Parathyroid adenoma (tissue), 2 donors: Measurements from ENCODE around the gene PCDHB6.
"Not testable (repeated sequence)": the region's sequence is repeated elsewhere in the genome, so short reads cannot be mapped to it uniquely, and the experiment has no call there.

Experiments used
- H2AFZ ChIP-seq: fragments of 300-600 bp; sonication (generic); one replicate; pipeline ENCODE4 v1.7.0; 2017; ENCODE audit warnings: antibody characterized with exemption, mild to moderate bottlenecking
- H3K27ac ChIP-seq: fragments of 300-600 bp; sonication (generic); one replicate; pipeline ENCODE4 v1.7.0; 2017
- H3K27me3 ChIP-seq: fragments of 300-600 bp; sonication (generic); one replicate; pipeline ENCODE4 v1.7.0; 2017; ENCODE audit warnings: low read length; ENCODE audit not compliant: control insufficient read depth, insufficient read depth
- H3K36me3 ChIP-seq: fragments of 300-600 bp; sonication (generic); one replicate; pipeline ENCODE4 v1.7.0; 2017; ENCODE audit warnings: low read length; ENCODE audit not compliant: control insufficient read depth, insufficient read depth
- H3K4me1 ChIP-seq: fragments of 300-600 bp; sonication (generic); one replicate; pipeline ENCODE4 v1.7.0; 2017; ENCODE audit warnings: control low read depth
- H3K4me2 ChIP-seq: fragments of 300-600 bp; sonication (generic); one replicate; pipeline ENCODE4 v1.7.0; 2017; ENCODE audit warnings: low read length
- H3K4me3 ChIP-seq: fragments of 300-600 bp; sonication (generic); one replicate; pipeline ENCODE4 v1.7.0; 2017; ENCODE audit warnings: low read depth, low read length
- H3K79me2 ChIP-seq: fragments of 300-600 bp; sonication (generic); one replicate; pipeline ENCODE4 v1.7.0; 2017; ENCODE audit warnings: control low read depth
- H3K9ac ChIP-seq: fragments of 300-600 bp; sonication (generic); one replicate; pipeline ENCODE4 v1.7.0; 2017; ENCODE audit warnings: mild to moderate bottlenecking
- H3K9me3 ChIP-seq: fragments of 300-600 bp; sonication (generic); one replicate; pipeline ENCODE4 v1.7.0; 2017; ENCODE audit warnings: low read length; ENCODE audit not compliant: control insufficient read depth
- TF ChIP-seq, protein P1 (sequence below): fragments of 300-600 bp; sonication (generic); IDR thresholded peaks from one replicate; pipeline ENCODE4 v1.7.0; 2017; ENCODE audit warnings: antibody characterized with exemption, mild to moderate bottlenecking
- donor health status: primary hyperparathyroidism.

The PCDHB6 gene

DNA sequence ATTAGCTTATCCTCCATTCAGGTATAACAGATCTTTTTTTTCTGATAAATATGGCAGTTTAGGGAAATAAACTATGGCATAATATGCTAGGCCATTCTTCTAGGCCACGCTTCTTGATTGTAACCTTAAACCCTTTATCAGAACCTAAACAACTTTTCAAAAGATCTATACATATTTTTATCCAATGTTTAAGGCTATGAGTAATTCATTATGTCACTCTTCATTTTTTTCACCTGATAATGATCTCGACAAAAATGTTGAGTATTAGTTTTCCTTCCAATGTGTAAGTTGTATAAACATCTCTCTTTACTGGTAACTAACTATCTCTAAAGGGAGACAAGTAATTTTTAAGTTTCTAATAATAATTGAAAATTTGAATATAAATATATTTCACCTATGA is 30.6 kb upstream of the PCDHB6 start:
- H3K27ac ChIP-seq: no peak overlapping the region
- H3K9me3 ChIP-seq: peaks cover 14% of the 10 kb centered on the region
- no peak overlapping the region for H3K4me2 ChIP-seq
- H2AFZ ChIP-seq: no peak overlapping the region
- no peaks in the 10 kb centered on the region for H3K79me2 ChIP-seq
- no peak overlapping the region for H3K4me3 ChIP-seq
- no peak overlapping the region for H3K9ac ChIP-seq
- H3K27me3 ChIP-seq: peaks cover 8% of the 10 kb centered on the region
- no peaks in the 10 kb centered on the region for H3K4me1 ChIP-seq
- TF ChIP-seq, protein P1, sequence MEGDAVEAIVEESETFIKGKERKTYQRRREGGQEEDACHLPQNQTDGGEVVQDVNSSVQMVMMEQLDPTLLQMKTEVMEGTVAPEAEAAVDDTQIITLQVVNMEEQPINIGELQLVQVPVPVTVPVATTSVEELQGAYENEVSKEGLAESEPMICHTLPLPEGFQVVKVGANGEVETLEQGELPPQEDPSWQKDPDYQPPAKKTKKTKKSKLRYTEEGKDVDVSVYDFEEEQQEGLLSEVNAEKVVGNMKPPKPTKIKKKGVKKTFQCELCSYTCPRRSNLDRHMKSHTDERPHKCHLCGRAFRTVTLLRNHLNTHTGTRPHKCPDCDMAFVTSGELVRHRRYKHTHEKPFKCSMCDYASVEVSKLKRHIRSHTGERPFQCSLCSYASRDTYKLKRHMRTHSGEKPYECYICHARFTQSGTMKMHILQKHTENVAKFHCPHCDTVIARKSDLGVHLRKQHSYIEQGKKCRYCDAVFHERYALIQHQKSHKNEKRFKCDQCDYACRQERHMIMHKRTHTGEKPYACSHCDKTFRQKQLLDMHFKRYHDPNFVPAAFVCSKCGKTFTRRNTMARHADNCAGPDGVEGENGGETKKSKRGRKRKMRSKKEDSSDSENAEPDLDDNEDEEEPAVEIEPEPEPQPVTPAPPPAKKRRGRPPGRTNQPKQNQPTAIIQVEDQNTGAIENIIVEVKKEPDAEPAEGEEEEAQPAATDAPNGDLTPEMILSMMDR: no peak
- H3K36me3 ChIP-seq: no peaks in the 10 kb centered on the region

- TF ChIP-seq, protein P1: no peak
- Histone ChIP-seq H3K4me1 (no peaks in the 10 kb centered on the region), H3K79me2 (no peaks in the 10 kb centered on the region), H3K27me3 (peaks cover 8% of the 10 kb centered on the region), H3K4me2 (no peak within 1 kb of the TSS), H3K27ac (no peak within 1 kb of the TSS), H3K9ac (no peak within 1 kb of the TSS), H2AFZ (no peak within 1 kb of the TSS), H3K4me3 (no peak within 1 kb of the TSS), H3K36me3 (no peaks in the 10 kb centered on the region), H3K9me3 (peaks cover 8% of the 10 kb centered on the region)
These were observed 28.3 kb upstream of the PCDHB6 start, which contains the start of gene PCDHB4 for GRCh38 chr5:141121563-141121962. Gene PCDHB4, plus strand, starts transcription at chr5:141121818. Its CDS starts 181 bp downstream, at chr5:141121999.

DNA sequence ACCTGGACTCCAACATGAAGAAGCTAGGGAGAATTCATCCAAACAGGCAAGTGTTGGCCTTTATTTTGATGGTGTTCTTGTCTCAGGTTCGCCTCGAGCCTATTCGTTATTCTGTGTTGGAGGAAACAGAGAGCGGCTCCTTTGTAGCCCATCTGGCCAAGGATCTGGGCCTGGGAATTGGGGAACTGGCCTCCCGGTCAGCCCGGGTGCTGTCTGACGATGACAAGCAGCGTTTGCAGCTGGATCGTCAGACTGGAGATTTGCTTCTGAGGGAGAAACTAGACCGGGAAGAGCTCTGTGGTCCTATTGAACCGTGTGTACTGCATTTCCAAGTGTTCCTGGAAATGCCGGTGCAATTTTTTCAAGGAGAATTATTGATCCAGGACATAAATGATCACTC is 27.9 kb upstream of the PCDHB6 start:
- H3K9ac ChIP-seq: no peak overlapping the region
- H3K36me3 ChIP-seq: no peaks in the 10 kb centered on the region
- H3K4me3 ChIP-seq: no peak overlapping the region
- H3K9me3 ChIP-seq: peaks cover 5% of the 10 kb centered on the region
- H2AFZ ChIP-seq: no peak overlapping the region
- H3K79me2 ChIP-seq: no peaks in the 10 kb centered on the region
- H3K27ac ChIP-seq: no peak overlapping the region
- H3K27me3 ChIP-seq: peaks cover 8% of the 10 kb centered on the region
- H3K4me1 ChIP-seq: no peaks in the 10 kb centered on the region
- TF ChIP-seq, protein P1: no peak
- H3K4me2 ChIP-seq: no peak overlapping the region

- H3K79me2 ChIP-seq, H3K9ac ChIP-seq, H3K9me3 ChIP-seq, H3K4me1 ChIP-seq, H3K27me3 ChIP-seq, H3K27ac ChIP-seq, H2AFZ ChIP-seq, H3K4me2 ChIP-seq, H3K4me3 ChIP-seq, H3K36me3 ChIP-seq: not testable (repeated sequence)
These were observed 26.3 kb upstream of the PCDHB6 start for GRCh38 chr5:141123396-141124135.

DNA sequence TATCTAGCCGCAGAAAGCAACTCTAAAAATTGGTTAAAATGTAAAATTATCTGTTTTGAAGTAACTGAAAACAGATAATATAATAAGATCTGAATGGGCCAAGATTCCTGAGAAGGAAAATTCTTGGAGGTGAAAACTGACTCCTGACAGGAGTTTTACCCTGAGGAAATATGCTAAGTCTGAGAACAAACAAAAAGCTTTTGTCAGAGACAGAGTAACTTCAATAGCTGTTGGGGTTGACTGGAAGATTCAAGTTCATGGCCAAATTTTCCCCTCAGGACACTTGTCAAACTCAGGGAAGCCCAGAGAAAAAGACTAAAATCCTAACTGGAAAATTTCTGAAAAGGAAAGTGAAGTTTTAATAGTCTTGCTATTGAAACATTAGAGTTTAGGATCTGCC is 22.6 kb upstream of the PCDHB6 start:
- no peaks in the 10 kb centered on the region for H3K79me2 ChIP-seq
- H3K27me3 ChIP-seq: peaks cover 2% of the 10 kb centered on the region
- H3K9me3 ChIP-seq: no peaks in the 10 kb centered on the region
- H2AFZ ChIP-seq: no peak overlapping the region
- H3K4me2 ChIP-seq: no peak overlapping the region
- TF ChIP-seq, protein P1: no peak
- H3K36me3 ChIP-seq: peaks cover 3% of the 10 kb centered on the region
- H3K9ac ChIP-seq: no peak overlapping the region
- no peaks in the 10 kb centered on the region for H3K4me1 ChIP-seq
- H3K27ac ChIP-seq: no peak overlapping the region
- no peak overlapping the region for H3K4me3 ChIP-seq
